Keratinocyte (primary cell): ENCODE results near the gene CCDC201. TPM values are rescaled to one million over a fixed set of nuclear protein-coding genes. Genes with fewer than 3 reads are reported as not detected.

Experiments
- DNase-seq: peaks from one replicate; pipeline ENCODE4 v3.0.0-alpha.2; 2011; ENCODE audit warnings: low read depth, missing footprints, low spot score
- FAIRE-seq: peaks from 2 replicates; lab custom pipeline; 2011; peaks lifted over from hg19 to GRCh38; lab: Jason Lieb, UNC
- H2AFZ ChIP-seq: 2 replicates; pipeline ENCODE4 v1.6.0; 2012; ENCODE audit warnings: low read length, control low read depth, inconsistent platforms; ENCODE audit not compliant: control insufficient read depth
- H3K27ac ChIP-seq: 2 replicates; pipeline ENCODE4 v1.5.1; 2011; ENCODE audit warnings: low read length; ENCODE audit not compliant: control insufficient read depth, insufficient read depth
- H3K27me3 ChIP-seq: 3 replicates; pipeline ENCODE4 v1.6.0; 2011; ENCODE audit warnings: low read length; ENCODE audit not compliant: control insufficient read depth, insufficient read depth; ENCODE audit errors: extremely low read depth
- H3K36me3 ChIP-seq, 2 experiments: 2 replicates in 1 of 2; 3 replicates in 1 of 2; pipeline ENCODE4 v1.5.1; 2011; ENCODE audit warnings: low read length in 2 of 2, mild to moderate bottlenecking in 1 of 2; ENCODE audit not compliant: control insufficient read depth in 2 of 2, insufficient read depth in 2 of 2; ENCODE audit errors: extremely low read depth in 1 of 2
- H3K4me1 ChIP-seq: 3 replicates; pipeline ENCODE4 v1.5.1; 2011; ENCODE audit warnings: low read length; ENCODE audit not compliant: control insufficient read depth, insufficient read depth; ENCODE audit errors: extremely low read depth
- H3K4me2 ChIP-seq: 3 replicates; pipeline ENCODE4 v1.6.0; 2011; ENCODE audit warnings: low read depth, low read length; ENCODE audit not compliant: control insufficient read depth, insufficient read depth; ENCODE audit errors: extremely low read depth
- H3K4me3 ChIP-seq, 3 experiments: fragments of 200-600 bp in 1 of 3; sonication (generic) in 1 of 3; 2 replicates in 2 of 3; 3 replicates in 1 of 3; pipeline ENCODE4 v1.5.1; 2011 to 2016; ENCODE audit warnings: low read length in 3 of 3, mild to moderate bottlenecking in 3 of 3, control low read depth in 2 of 3, inconsistent platforms in 1 of 3, low read depth in 1 of 3, mixed read lengths in 1 of 3, mixed run types in 1 of 3, moderate library complexity in 1 of 3; ENCODE audit not compliant: control insufficient read depth in 2 of 3, insufficient read depth in 2 of 3; ENCODE audit errors: extremely low read depth in 1 of 3
- H3K79me2 ChIP-seq: 2 replicates; pipeline ENCODE4 v1.6.0; 2012; ENCODE audit warnings: low read length; ENCODE audit not compliant: control insufficient read depth, insufficient read depth
- H3K9ac ChIP-seq: 3 replicates; pipeline ENCODE4 v1.6.0; 2011; ENCODE audit warnings: low read length; ENCODE audit not compliant: control insufficient read depth, insufficient read depth; ENCODE audit errors: extremely low read depth
- H3K9me1 ChIP-seq: 3 replicates; pipeline ENCODE4 v1.6.0; 2011; ENCODE audit warnings: low read length; ENCODE audit not compliant: control insufficient read depth, insufficient read depth; ENCODE audit errors: extremely low read depth
- H3K9me3 ChIP-seq: 2 replicates; pipeline ENCODE4 v1.5.1; 2012; ENCODE audit warnings: low read depth, low read length; ENCODE audit not compliant: control insufficient read depth
- H4K20me1 ChIP-seq: 3 replicates; pipeline ENCODE4 v1.6.0; 2011; ENCODE audit warnings: low read length; ENCODE audit not compliant: control insufficient read depth, insufficient read depth; ENCODE audit errors: extremely low read depth
- CTCF ChIP-seq, 3 experiments: IDR thresholded peaks in 1 of 3; conservative IDR thresholded peaks in 1 of 3; optimal IDR thresholded peaks in 1 of 3; 2 replicates in 2 of 3; 3 replicates in 1 of 3; pipeline versions ENCODE3 to v1.5.1; 2011; ENCODE audit warnings: low read length in 3 of 3, mild to moderate bottlenecking in 3 of 3, moderate library complexity in 2 of 3, control low read depth in 1 of 3, inconsistent platforms in 1 of 3; ENCODE audit not compliant: insufficient read depth in 2 of 3; ENCODE audit errors: extremely low read depth in 1 of 3
- EZH2 ChIP-seq: IDR thresholded peaks from one replicate; pipeline ENCODE4 v1.6.1; 2012; ENCODE audit warnings: inconsistent platforms, mild to moderate bottlenecking, low read length, moderate library complexity
- dilution Hi-C: fragments of 300-500 bp; cut with MboI; formaldehyde crosslinking; loops from one replicate; pipeline ENCODE4 v1.7.0; 2020; ENCODE audit warnings: low sequenced_read_pairs; ENCODE audit not compliant: extremely low pct_ligation_motif_present
- polyA plus RNA-seq, 5 experiments: library from polyadenylated mRNA; depleted of rRNA in 3 of 5; stranded (reverse) in 3 of 5; stranded (forward) in 1 of 5; unstranded in 1 of 5; fragments of >200 nt; gene quantifications; 1 replicate in 1 of 5; 2 replicates in 3 of 5; 3 replicates in 1 of 5; pipeline versions ENCODE4 v1.2.1 to v1.2.3, GENCODE V29; 2011 to 2012; ENCODE audit warnings: missing spikeins in 2 of 5, low read depth in 1 of 5, low replicate concordance in 1 of 5

Gene CCDC201
- polyA plus RNA-seq, 1 donor (not counting 4 experiments of a cell fraction or from before 2014, with no cell fraction given) = not detected

DNA sequence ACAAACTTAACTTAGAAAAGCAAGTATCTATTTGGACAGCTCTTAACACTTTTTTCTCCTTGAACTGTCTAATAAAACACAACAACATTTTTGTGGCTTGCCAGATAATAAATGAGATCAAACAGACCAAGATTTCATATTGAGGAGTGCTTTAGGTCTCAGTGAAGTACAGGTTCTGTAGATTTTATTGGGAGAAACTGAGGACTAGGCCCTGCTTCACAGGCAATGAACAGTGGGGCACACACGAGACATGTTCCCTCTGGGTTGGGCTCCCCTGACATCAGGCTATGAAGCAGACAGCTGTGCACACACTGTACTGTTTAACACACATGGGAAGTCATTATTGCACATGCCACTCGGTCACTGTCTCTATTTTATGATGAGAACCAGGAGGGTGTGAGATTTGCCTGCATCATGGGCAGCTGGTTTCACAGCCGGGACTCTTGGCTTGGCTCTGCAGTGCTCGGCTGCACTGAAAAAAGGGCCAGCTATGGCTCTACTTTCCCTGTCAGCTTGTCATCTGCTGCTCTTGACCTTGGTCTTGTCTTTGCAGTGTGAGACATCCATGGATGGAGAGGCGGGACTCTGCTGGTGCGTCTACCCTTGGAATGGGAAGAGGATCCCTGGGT, 19.6 kb upstream of the CCDC201 start:
- Histone ChIP-seq H3K4me1 (peaks cover 5% of the 10 kb centered on the region), H3K79me2 (no peaks in the 10 kb centered on the region), H2AFZ (no peak overlapping the region), H3K9me1 (no peaks in the 10 kb centered on the region), H3K4me3 (no peak overlapping the region), H4K20me1 (no peaks in the 10 kb centered on the region), H3K4me2 (no peak overlapping the region), H3K27me3 (peaks cover 33% of the 10 kb centered on the region), H3K27ac (no peak overlapping the region), H3K9ac (no peak overlapping the region), H3K36me3 (no peaks in the 10 kb centered on the region), H3K9me3 (no peaks in the 10 kb centered on the region)
- TF ChIP-seq EZH2 (no peak), CTCF (optimal IDR thresholded peaks at IDR 0.05 in 1 of 3, IDR thresholded peaks at IDR 0.05 in 1 of 3, conservative IDR thresholded peaks at IDR 0.05 in 1 of 3; ENCODE audit: extremely low read depth in 1 of 3, insufficient read depth in 2 of 3, low read length in 3 of 3) (no peak)
- FAIRE-seq = no peak
- DNase-seq = no peak
- dilution Hi-C loops = no loop called here

GRCh38 chr7:45891462-45892402, 18.9 kb upstream of the CCDC201 start:
- dilution Hi-C loops = no loop called here
- no peak overlapping the region for H3K9ac ChIP-seq
- no peak overlapping the region for H2AFZ ChIP-seq
- no peaks in the 10 kb centered on the region for H3K79me2 ChIP-seq
- H3K4me2 ChIP-seq = no peak overlapping the region
- no peak overlapping the region for H3K27ac ChIP-seq
- H3K4me3 ChIP-seq = no peak overlapping the region
- no peaks in the 10 kb centered on the region for H3K9me1 ChIP-seq
- peaks cover 33% of the 10 kb centered on the region for H3K27me3 ChIP-seq
- H4K20me1 ChIP-seq = no peaks in the 10 kb centered on the region
- no peaks in the 10 kb centered on the region for H3K9me3 ChIP-seq
- DNase-seq (no peak), FAIRE-seq (no peak)
- H3K36me3 ChIP-seq = no peaks in the 10 kb centered on the region
- H3K4me1 ChIP-seq = peaks cover 5% of the 10 kb centered on the region
- TF ChIP-seq EZH2 (no peak), CTCF (optimal IDR thresholded peaks at IDR 0.05 in 1 of 3, IDR thresholded peaks at IDR 0.05 in 1 of 3, conservative IDR thresholded peaks at IDR 0.05 in 1 of 3; ENCODE audit: extremely low read depth in 1 of 3, insufficient read depth in 2 of 3, low read length in 3 of 3) (no peak)
